Nephron progenitor cell (in vitro differentiated cells): ENCODE data around the gene GPR37L1.

ENCODE experiments used
- DNase-seq: peaks from one replicate; pipeline ENCODE4 v3.0.0; 2021
- H3K27ac Mint-ChIP-seq: 2 replicates; pipeline ENCODE4 v1.8.0; 2021; ENCODE audit warnings: mild to moderate bottlenecking, moderate library complexity, mixed read lengths
- H3K27me3 Mint-ChIP-seq: 2 replicates; pipeline ENCODE4 v1.8.0; 2021; ENCODE audit warnings: mild to moderate bottlenecking, low read depth, mixed read lengths; ENCODE audit not compliant: poor library complexity
- H3K36me3 Mint-ChIP-seq: 2 replicates; pipeline ENCODE4 v1.8.0; 2021; ENCODE audit warnings: low read depth, mixed read lengths
- H3K4me1 Mint-ChIP-seq: 2 replicates; pipeline ENCODE4 v1.8.0; 2021; ENCODE audit warnings: mixed read lengths
- H3K4me3 Mint-ChIP-seq: 2 replicates; pipeline ENCODE4 v1.8.0; 2021; ENCODE audit warnings: mild to moderate bottlenecking, moderate library complexity, mixed read lengths
- H3K9me3 Mint-ChIP-seq: 2 replicates; pipeline ENCODE4 v1.8.0; 2021; ENCODE audit warnings: mild to moderate bottlenecking, moderate library complexity, mixed read lengths
- CTCF ChIP-seq: fragments of 200-600 bp; sonication (generic); IDR thresholded peaks from 2 replicates; pipeline ENCODE4 v1.5.0; 2021; ENCODE audit warnings: antibody characterized with exemption

Gene GPR37L1

GRCh38 chr1:202112859-202113689, 9.6 kb upstream of the GPR37L1 start:
- Mint-ChIP-seq H3K4me1 (peaks cover 40% of the 10 kb centered on the region), H3K27ac (peak overlapping the region; percentile 70), H3K36me3 (no peaks in the 10 kb centered on the region), H3K4me3 (no peak overlapping the region), H3K27me3 (peaks cover 5% of the 10 kb centered on the region), H3K9me3 (no peaks in the 10 kb centered on the region)
- no peak for DNase-seq
- TF ChIP-seq CTCF = no peak

GRCh38 chr1:202113690-202114300, 8.9 kb upstream of the GPR37L1 start:
- Mint-ChIP-seq H3K4me1 (peaks cover 33% of the 10 kb centered on the region), H3K27ac (peak overlapping the region; percentile 70), H3K9me3 (no peaks in the 10 kb centered on the region), H3K27me3 (peaks cover 5% of the 10 kb centered on the region), H3K36me3 (no peaks in the 10 kb centered on the region), H3K4me3 (no peak overlapping the region)
- no peak for DNase-seq
- no peak for TF ChIP-seq CTCF

GRCh38 chr1:202116287-202116686, 6.4 kb upstream of the GPR37L1 start:
- Mint-ChIP-seq H3K4me3 (no peak overlapping the region), H3K4me1 (peaks cover 22% of the 10 kb centered on the region), H3K27me3 (no peaks in the 10 kb centered on the region), H3K27ac (no peak overlapping the region), H3K9me3 (no peaks in the 10 kb centered on the region), H3K36me3 (no peaks in the 10 kb centered on the region)
- TF ChIP-seq CTCF = no peak
- no peak for DNase-seq

GRCh38 chr1:202117898-202118371, 4.8 kb upstream of the GPR37L1 start:
- Mint-ChIP-seq H3K4me1 (peaks cover 15% of the 10 kb centered on the region), H3K4me3 (no peak overlapping the region), H3K27me3 (peaks cover 3% of the 10 kb centered on the region), H3K9me3 (no peaks in the 10 kb centered on the region), H3K36me3 (no peaks in the 10 kb centered on the region), H3K27ac (no peak overlapping the region)
- no peak for DNase-seq
- TF ChIP-seq CTCF = no peak

- no peaks in the 10 kb centered on the region for H3K36me3 Mint-ChIP-seq
- H3K27me3 Mint-ChIP-seq = peaks cover 18% of the 10 kb centered on the region
- H3K27ac Mint-ChIP-seq = peak overlapping the region; percentile 70
- H3K9me3 Mint-ChIP-seq = no peaks in the 10 kb centered on the region
- TF ChIP-seq CTCF = no peak
- DNase-seq = no peak
- H3K4me1 Mint-ChIP-seq = no peaks in the 10 kb centered on the region
- H3K4me3 Mint-ChIP-seq = no peak overlapping the region
These were observed 1.7 kb upstream of the GPR37L1 start for GRCh38 chr1:202121006-202121405.
